Stomach (tissue), 4 donors: Measurements from ENCODE around the gene PLPPR2.
A peak's percentile ranks its signal among the peaks of the same experiment; 100 is the strongest.

ENCODE experiments used
- EP300 ChIP-seq: sonication (generic); formaldehyde crosslinking; IDR thresholded peaks from one replicate; pipeline ENCODE4 v1.6.1; 2017; ENCODE audit warnings: antibody characterized with exemption
- POLR2A ChIP-seq, 4 donors: fragments of 450-650 bp; IDR thresholded peaks; one replicate each; pipeline ENCODE4 v1.6.1; 2016; ENCODE audit warnings: antibody characterized with exemption in 4 of 4, control low read depth in 2 of 4, mild to moderate bottlenecking in 1 of 4, moderate library complexity in 1 of 4
- POLR2AphosphoS5 ChIP-seq, 3 donors: sonication (generic); formaldehyde crosslinking; IDR thresholded peaks; one replicate each; pipeline ENCODE4 v1.6.1; 2016; ENCODE audit warnings: antibody characterized with exemption in 3 of 3
- TF ChIP-seq, protein P1 (sequence below), 7 experiments: fragments of 450-650 bp in 4 of 7; fragments of 200-600 bp in 3 of 7; sonication (generic) in 3 of 7; IDR thresholded peaks; one replicate each; pipeline ENCODE4 v1.5.1; 2016 to 2019; ENCODE audit warnings: antibody characterized with exemption in 7 of 7, control low read depth in 2 of 7, mild to moderate bottlenecking in 1 of 7

DNA sequence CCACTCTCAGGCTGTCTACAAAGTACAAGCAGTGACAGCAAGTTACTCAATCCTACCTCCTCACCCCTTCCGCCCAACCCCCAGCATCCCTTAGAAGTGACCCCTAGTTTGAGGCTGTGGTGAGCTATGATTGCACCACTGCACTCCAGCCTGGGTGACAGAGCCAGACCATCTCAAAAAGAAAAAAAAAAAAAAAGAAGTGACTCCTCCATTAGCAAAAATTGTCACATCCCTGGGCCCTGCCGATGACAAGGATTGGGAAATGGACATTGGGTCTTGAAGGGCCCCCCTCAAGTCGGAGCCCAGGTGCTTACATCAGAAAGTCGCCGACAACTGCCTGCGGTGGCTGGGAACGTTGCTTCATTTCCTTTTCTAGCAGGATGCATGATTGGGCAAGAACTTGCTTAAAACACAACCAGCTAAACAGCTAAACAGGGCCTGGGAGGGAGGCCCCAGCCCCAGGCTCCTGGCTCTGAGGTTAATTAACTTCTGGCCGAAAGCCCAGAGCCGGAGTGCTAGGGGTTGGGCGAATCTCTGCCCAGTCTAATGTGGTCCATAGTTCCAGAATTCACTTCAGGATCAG lies 31.1 kb upstream of the PLPPR2 start:
- TF ChIP-seq, protein P1, sequence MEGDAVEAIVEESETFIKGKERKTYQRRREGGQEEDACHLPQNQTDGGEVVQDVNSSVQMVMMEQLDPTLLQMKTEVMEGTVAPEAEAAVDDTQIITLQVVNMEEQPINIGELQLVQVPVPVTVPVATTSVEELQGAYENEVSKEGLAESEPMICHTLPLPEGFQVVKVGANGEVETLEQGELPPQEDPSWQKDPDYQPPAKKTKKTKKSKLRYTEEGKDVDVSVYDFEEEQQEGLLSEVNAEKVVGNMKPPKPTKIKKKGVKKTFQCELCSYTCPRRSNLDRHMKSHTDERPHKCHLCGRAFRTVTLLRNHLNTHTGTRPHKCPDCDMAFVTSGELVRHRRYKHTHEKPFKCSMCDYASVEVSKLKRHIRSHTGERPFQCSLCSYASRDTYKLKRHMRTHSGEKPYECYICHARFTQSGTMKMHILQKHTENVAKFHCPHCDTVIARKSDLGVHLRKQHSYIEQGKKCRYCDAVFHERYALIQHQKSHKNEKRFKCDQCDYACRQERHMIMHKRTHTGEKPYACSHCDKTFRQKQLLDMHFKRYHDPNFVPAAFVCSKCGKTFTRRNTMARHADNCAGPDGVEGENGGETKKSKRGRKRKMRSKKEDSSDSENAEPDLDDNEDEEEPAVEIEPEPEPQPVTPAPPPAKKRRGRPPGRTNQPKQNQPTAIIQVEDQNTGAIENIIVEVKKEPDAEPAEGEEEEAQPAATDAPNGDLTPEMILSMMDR (IDR thresholded peaks at IDR 0.05) = peak in 1 of 7 experiments; percentile 13
- TF ChIP-seq POLR2A (IDR thresholded peaks at IDR 0.05) = no peak
- peak; percentile 44 to 78 (median 67) for TF ChIP-seq POLR2AphosphoS5 (IDR thresholded peaks at IDR 0.05)
- TF ChIP-seq EP300 = no peak
